GM13976 (cell line): ENCODE data around the gene EXOC6B.

ENCODE experiments used
- DNase-seq: peaks from one replicate; pipeline ENCODE4 v3.0.0; 2012; ENCODE audit warnings: low spot score
- in situ Hi-C: fragments of 300-500 bp; cut with MboI; formaldehyde crosslinking; loops from one replicate; pipeline ENCODE4 v1.12.0; 2022; ENCODE audit warnings: low sequenced_read_pairs, mixed read lengths, inconsistent platforms; ENCODE audit not compliant: unreplicated experiment
- TF ChIP-seq, protein P1 (sequence below): IDR thresholded peaks from 2 replicates; pipeline ENCODE4 v1.5.1; 2012; ENCODE audit warnings: borderline replicate concordance, mild to moderate bottlenecking; ENCODE audit not compliant: insufficient read depth; ENCODE audit errors: extremely low read depth, missing control alignments, control extremely low read depth

Gene EXOC6B

DNA sequence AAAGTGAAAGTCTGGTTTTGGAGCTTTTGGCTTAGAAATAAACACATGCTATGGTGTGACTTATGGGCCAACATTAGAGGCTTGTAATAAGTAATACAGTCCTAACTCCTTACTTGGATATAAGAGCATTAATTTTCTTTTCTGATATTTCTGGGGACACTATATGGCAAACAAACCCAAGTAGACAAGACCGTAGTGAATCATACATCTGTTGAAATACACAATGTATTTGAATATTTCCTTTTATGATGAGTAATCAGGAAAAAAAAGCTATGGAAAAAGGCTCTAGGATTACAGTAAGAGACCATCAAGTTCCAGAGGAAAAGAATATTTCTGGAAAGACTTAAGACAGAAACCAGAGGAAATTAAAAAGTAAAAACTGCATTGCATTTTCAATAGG lies 532.2 kb downstream of the EXOC6B start:
- in situ Hi-C loops, result no loop called here
- no peak for DNase-seq
- TF ChIP-seq, protein P1, sequence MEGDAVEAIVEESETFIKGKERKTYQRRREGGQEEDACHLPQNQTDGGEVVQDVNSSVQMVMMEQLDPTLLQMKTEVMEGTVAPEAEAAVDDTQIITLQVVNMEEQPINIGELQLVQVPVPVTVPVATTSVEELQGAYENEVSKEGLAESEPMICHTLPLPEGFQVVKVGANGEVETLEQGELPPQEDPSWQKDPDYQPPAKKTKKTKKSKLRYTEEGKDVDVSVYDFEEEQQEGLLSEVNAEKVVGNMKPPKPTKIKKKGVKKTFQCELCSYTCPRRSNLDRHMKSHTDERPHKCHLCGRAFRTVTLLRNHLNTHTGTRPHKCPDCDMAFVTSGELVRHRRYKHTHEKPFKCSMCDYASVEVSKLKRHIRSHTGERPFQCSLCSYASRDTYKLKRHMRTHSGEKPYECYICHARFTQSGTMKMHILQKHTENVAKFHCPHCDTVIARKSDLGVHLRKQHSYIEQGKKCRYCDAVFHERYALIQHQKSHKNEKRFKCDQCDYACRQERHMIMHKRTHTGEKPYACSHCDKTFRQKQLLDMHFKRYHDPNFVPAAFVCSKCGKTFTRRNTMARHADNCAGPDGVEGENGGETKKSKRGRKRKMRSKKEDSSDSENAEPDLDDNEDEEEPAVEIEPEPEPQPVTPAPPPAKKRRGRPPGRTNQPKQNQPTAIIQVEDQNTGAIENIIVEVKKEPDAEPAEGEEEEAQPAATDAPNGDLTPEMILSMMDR, result no peak

DNA sequence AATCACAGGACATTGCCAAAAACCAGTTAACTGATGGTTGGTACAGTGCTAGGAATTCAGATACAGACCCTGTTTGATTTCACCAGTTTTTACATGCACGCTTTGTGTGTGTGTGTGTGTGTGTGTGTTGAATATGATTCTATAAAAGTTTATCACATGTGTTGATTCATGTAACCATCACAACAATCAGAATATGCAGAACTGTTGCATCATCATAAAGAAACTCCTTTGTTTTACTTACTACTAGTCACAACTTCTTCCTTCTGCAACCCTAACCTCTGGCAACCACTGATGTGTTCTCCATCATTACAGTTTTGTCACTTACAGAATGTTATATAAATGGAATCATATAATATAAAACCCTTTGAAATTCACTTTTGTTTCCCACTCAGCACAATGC lies 533.4 kb downstream of the EXOC6B start:
- DNase-seq, result no peak
- TF ChIP-seq, protein P1, result no peak
- in situ Hi-C loops, result no loop called here

DNA sequence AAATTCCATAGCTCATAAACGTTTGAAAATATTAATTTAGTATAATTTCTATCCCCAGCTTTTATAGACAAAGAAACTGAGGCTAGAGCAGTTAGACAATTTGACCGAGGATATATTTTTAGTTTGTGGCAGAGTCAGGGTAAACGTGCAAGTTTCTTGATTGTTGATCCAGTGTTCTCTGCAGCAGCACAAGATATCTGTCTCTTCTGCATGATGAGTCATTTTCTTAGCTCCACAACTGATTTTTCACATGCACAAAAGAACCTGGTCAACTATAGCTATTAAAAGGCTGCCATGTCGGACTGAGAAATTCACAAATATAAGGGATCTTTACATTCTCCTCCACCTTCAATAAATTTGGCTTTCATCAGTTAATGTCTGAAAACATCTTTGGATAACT lies 534.8 kb downstream of the EXOC6B start:
- no peak for DNase-seq
- TF ChIP-seq, protein P1, result no peak
- in situ Hi-C loops, result no loop called here

DNA sequence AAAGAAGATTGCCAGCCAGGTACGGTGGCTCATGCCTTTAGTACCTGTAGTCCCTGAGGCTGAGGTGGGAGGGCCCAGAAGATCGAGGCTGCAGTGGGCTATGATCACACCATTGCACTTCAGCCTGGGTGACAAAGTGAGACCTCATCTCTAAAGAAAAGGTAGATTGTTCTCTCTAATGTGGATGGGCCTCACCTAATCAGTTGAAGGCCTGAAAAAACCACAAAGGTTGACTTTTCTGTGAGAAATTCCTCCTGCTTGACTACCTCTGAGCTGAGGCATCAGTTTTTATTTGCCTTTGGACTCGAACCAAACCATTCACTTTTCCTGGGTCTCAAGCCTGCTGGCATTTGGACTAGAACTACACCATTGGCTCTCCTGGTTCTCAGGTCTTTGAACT lies 536.1 kb downstream of the EXOC6B start:
- TF ChIP-seq, protein P1, result no peak
- no peak for DNase-seq
- in situ Hi-C loops, result no loop called here

DNA sequence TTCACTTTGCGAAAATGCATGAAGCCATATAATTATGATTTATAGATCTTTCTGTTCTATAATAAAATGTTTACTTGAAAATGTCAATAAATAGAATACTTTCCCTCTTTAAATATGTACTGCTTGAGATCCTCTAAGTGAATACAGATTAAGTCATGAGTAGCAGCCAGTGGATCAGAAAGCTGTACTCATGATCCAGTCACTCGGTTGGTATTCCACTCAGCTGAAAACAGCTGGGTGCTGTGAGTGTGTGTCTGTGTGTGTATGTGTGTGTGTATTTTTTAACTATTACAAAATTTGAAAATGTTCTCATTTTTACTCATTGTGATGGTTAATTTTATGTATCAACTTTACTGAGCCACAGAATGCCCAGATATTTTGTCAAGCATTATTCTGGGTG lies 536.5 kb downstream of the EXOC6B start:
- in situ Hi-C loops, result no loop called here
- TF ChIP-seq, protein P1, result no peak
- no peak for DNase-seq

DNA sequence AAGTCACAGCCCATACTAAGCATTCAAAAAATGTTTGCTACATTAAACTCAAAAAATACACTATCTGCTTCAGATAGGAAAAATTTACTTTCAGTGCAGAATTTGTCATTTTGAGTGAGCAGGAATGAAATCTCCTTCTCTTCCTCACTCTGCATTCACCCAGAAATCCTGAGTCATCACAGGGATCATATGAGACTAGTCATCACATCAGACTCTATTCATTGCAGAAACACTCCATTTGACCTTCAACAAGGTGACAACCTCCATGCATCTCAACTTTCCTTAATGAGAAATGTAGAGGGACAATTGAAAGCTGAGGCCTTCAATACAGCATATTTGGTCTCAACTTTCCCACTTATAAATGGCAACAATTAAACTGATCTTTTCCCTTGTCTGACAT lies 547.8 kb downstream of the EXOC6B start:
- no peak for DNase-seq
- TF ChIP-seq, protein P1, result no peak
- in situ Hi-C loops, result no loop called here

DNA sequence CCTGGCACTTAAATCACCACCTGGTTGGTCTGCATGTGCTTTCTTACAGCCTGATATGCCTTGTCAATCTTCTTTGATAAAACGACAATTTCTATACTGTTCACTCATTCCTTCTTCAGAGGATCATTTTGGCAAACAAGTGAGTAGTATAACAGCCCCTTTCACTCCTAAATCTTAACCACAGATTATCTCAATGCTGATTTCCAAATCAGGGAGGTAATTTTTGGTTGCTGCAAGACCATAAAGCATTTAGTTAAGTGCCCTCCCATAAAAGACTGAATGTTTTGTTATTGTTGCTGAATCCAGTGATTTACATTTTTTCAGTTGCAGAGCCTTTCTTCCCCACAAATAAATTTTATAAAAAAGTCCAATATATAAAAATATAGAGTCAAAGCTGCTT lies 549.0 kb downstream of the EXOC6B start:
- no peak for DNase-seq
- in situ Hi-C loops, result no loop called here
- TF ChIP-seq, protein P1, result no peak
